ENCODE data around the gene ABCB11. TPM values are rescaled to one million over a fixed set of nuclear protein-coding genes. Genes with fewer than 3 reads are reported as not detected.
"Not testable (repeated sequence)": the region's sequence is repeated elsewhere in the genome, so short reads cannot be mapped to it uniquely, and the experiment has no call there.

The ABCB11 gene
- total and polyA plus RNA-seq, 3 experiments from 2014 or later: not detected

DNA sequence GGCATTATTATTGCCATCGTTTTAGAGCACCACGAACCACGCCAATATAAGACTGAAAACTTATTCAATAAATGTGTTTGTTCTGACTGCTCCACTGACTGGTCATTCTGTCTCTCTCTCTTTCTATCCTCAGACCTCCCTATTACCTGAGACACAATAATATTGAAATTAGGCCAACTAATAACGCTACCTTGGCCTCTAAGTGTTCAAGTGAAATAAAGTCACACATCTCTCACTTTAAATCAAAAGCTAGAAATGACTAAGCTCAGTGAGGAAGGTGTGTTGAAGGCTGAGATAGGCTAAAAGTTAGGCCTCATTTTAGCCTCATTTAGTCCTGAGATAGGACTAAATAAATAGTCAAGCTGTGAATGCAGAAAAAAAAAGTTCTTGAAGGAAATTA is 91.2 kb downstream of the ABCB11 start:
- no peak for DNase-seq
- no peaks in the 10 kb centered on the region for H3K27me3 ChIP-seq (ENCODE audit: insufficient read depth, low read length, poor library complexity, severe bottlenecking)
- H3K27ac ChIP-seq (ENCODE audit: low read depth, low read length): no peak overlapping the region
- CTCF ChIA-PET: interaction anchor here (1.0 to 1.5 kb wide), 2 partner anchors 9 to 19 kb away, joined by 3 read pairs; no protein-coding TSS in a partner anchor
- Mint-ChIP-seq H3K27ac (no peak overlapping the region), H3K4me3 (no peak overlapping the region), H3K9me3 (no peaks in the 10 kb centered on the region), H3K27me3 (peaks cover under 1 to 2% of the 10 kb centered on the region in 2 donors), H3K36me3 (no peaks in the 10 kb centered on the region), H3K4me1 (no peaks in the 10 kb centered on the region)
- H3K36me3 ChIP-seq (ENCODE audit: insufficient read depth, low read length): no peaks in the 10 kb centered on the region
- no peaks in the 10 kb centered on the region for H3K4me1 ChIP-seq (ENCODE audit: insufficient read depth, low read length)
- POLR2A ChIA-PET: no interaction called here
- H3K4me3 ChIP-seq (ENCODE audit: low read length): no peak overlapping the region
- no peaks in the 10 kb centered on the region for H3K9me3 ChIP-seq (ENCODE audit: low read length)

DNA sequence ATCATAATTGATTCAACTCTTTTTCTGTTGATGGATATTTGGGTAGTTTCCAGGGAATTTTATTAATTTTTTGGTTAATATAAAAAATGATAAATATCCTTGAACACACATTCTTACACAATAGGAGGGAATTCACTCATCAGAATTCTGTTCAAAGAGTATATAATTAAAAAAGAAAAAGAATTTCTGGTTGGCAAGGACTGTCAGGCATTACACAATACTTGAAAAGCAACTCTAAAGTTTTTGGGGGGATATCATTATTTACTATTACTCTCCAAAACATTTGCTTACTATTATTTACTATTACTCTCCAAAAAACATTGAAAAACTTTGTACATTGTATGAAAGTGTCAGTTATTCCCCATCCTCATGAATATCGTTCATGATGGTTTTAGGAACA is 92.1 kb downstream of the ABCB11 start:
- no peaks in the 10 kb centered on the region for H3K4me1 ChIP-seq (ENCODE audit: insufficient read depth, low read length)
- H3K27me3 ChIP-seq (ENCODE audit: insufficient read depth, low read length, poor library complexity, severe bottlenecking): no peaks in the 10 kb centered on the region
- Mint-ChIP-seq H3K9me3 (no peaks in the 10 kb centered on the region), H3K36me3 (no peaks in the 10 kb centered on the region), H3K4me3 (no peak overlapping the region), H3K27me3 (peaks cover 2 to 3% of the 10 kb centered on the region in 2 donors), H3K4me1 (no peaks in the 10 kb centered on the region), H3K27ac (no peak overlapping the region)
- no peaks in the 10 kb centered on the region for H3K9me3 ChIP-seq (ENCODE audit: low read length)
- no peak overlapping the region for H3K27ac ChIP-seq (ENCODE audit: low read depth, low read length)
- ChIA-PET POLR2A (no interaction called here), CTCF (no interaction called here)
- no peak overlapping the region for H3K4me3 ChIP-seq (ENCODE audit: low read length)
- no peak for DNase-seq
- no peaks in the 10 kb centered on the region for H3K36me3 ChIP-seq (ENCODE audit: insufficient read depth, low read length)

DNA sequence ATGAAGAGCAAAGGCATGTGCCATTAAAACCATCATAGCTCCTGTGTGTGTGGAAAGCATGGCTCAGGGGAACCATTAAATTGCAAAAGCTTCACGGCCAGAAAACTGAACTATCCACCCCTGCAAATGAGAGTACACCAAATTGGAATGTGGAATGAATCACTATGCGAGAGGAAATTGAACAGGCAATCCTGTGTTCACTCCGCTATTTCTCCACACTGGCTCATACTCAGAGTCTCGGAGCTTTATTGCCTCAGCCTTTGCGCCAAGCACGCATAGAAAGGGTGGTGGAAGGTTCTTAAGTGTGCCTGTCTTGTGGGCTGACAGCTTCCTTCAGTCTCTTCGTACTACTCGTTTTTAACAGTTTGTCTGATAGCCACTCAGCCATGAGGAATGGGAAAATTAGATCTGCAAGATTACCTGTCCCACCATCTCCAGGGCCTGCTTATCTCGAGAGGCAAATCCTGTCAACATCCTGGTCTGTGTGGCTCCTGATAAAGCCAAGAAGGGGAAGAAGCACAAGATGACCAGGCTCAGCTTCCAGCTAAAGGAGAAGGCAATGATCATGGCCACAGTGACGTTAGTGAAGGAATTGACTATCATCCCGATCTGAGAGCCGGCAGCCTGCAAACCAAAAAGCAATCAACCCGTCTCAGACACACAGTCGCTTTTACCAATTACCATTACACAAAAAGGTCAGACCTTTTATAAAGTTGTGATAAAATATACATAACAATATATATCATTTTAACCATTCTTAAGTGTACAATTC is 95.1 kb downstream of the ABCB11 start:
- no peaks in the 10 kb centered on the region for H3K4me1 ChIP-seq (ENCODE audit: insufficient read depth, low read length)
- no peak overlapping the region for H3K4me3 ChIP-seq (ENCODE audit: low read length)
- POLR2A ChIA-PET: no interaction called here
- H3K9me3 ChIP-seq (ENCODE audit: low read length): no peaks in the 10 kb centered on the region
- Mint-ChIP-seq H3K27ac (no peak overlapping the region), H3K4me3 (no peak overlapping the region), H3K4me1 (no peaks in the 10 kb centered on the region), H3K27me3 (peaks cover 2 to 13% of the 10 kb centered on the region in 2 donors), H3K36me3 (no peaks in the 10 kb centered on the region), H3K9me3 (no peaks in the 10 kb centered on the region)
- H3K27me3 ChIP-seq (ENCODE audit: insufficient read depth, low read length, poor library complexity, severe bottlenecking): no peaks in the 10 kb centered on the region
- H3K36me3 ChIP-seq (ENCODE audit: insufficient read depth, low read length): no peaks in the 10 kb centered on the region
- no peak for DNase-seq
- peak overlapping the region; percentile 58 for H3K27ac ChIP-seq (ENCODE audit: low read depth, low read length)
- CTCF ChIA-PET: interaction anchor here (1.6 kb wide), 1 partner anchor 15 kb away, joined by 4 read pairs; no protein-coding TSS in a partner anchor

DNA sequence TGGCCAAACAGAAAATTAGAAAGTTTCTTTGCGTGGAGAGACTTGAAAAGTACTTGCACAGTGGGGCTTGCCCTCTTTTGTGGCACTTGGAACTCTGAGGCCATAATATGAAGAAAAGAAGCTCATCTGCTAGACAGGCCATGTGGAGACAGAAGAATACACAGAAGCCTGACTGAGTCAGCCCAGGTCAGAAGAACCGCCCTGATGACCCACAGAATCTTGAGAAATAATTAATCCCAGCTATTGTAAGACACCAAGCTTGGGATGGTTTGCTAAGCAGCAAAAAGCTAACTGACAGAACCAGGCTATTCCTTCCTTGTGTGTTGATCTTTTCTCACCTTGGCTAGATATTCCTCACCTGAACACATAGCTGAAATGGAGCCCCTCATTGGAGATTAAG is 96.3 kb downstream of the ABCB11 start:
- DNase-seq: no peak
- no peaks in the 10 kb centered on the region for H3K36me3 Mint-ChIP-seq
- peaks cover 2 to 13% of the 10 kb centered on the region in 2 donors for H3K27me3 Mint-ChIP-seq
- Histone ChIP-seq H3K9me3 (ENCODE audit: low read length) (no peaks in the 10 kb centered on the region), H3K36me3 (ENCODE audit: insufficient read depth, low read length) (no peaks in the 10 kb centered on the region), H3K27me3 (ENCODE audit: insufficient read depth, low read length, poor library complexity, severe bottlenecking) (no peaks in the 10 kb centered on the region), H3K27ac (ENCODE audit: low read depth, low read length) (no peak overlapping the region), H3K4me3 (ENCODE audit: low read length) (no peak overlapping the region), H3K4me1 (ENCODE audit: insufficient read depth, low read length) (no peaks in the 10 kb centered on the region)
- CTCF ChIA-PET: no interaction called here
- H3K4me1 Mint-ChIP-seq: no peaks in the 10 kb centered on the region
- H3K4me3 Mint-ChIP-seq: no peak overlapping the region
- peak overlapping the region in 1 of 8 donors; percentile 22 for H3K27ac Mint-ChIP-seq
- no peaks in the 10 kb centered on the region for H3K9me3 Mint-ChIP-seq
- POLR2A ChIA-PET: no interaction called here

DNA sequence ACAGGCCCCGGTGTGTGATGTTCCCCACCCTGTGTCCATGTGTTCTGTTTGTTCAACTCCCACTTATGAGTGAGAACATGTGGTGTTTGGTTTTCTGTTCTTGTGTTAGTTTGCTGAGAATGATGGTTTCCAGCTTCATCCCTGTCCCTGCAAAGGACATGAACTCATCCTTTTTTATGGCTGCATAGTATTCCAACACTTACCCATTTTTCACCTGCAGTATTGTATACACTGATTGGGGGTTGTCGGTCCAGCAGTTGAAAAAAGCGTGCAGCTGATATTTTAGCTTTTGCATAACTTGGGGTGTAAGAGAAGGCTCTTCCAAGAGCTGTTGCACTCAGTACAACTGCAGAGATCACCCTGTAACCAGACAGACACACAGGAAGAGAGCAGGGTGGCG is 99.0 kb downstream of the ABCB11 start:
- H3K4me3 ChIP-seq (ENCODE audit: low read length); DNase-seq; H3K9me3 Mint-ChIP-seq; H3K36me3 Mint-ChIP-seq; H3K27ac Mint-ChIP-seq; H3K27ac ChIP-seq (ENCODE audit: low read depth, low read length); H3K4me1 ChIP-seq (ENCODE audit: insufficient read depth, low read length); H3K4me1 Mint-ChIP-seq; POLR2A ChIA-PET; H3K9me3 ChIP-seq (ENCODE audit: low read length); CTCF ChIA-PET; H3K4me3 Mint-ChIP-seq; H3K36me3 ChIP-seq (ENCODE audit: insufficient read depth, low read length); H3K27me3 ChIP-seq (ENCODE audit: insufficient read depth, low read length, poor library complexity, severe bottlenecking): not testable (repeated sequence)
- peaks cover 7 to 25% of the 10 kb centered on the region in 2 donors for H3K27me3 Mint-ChIP-seq

DNA sequence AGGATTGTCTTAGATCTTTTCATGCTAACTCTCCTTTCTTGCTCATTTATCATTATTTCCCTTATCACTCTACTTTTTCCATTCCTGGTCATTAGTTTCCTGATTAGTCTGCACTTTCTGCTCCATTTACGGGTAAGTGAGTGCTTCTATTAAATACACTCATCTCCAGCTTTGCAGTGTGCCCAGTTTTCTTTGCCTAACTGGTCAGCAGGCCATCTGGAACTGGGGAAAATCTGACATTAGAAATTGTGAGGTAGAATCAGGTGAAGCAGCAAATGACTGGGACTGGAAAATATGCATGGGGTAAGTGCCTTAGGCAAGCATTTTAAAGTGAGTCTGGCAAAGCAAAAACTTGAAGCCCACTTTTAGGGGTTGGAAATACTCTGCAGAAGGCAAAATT is 100.9 kb downstream of the ABCB11 start:
- Histone ChIP-seq H3K27ac (ENCODE audit: low read depth, low read length) (no peak overlapping the region), H3K4me1 (ENCODE audit: insufficient read depth, low read length) (no peaks in the 10 kb centered on the region), H3K36me3 (ENCODE audit: insufficient read depth, low read length) (no peaks in the 10 kb centered on the region), H3K4me3 (ENCODE audit: low read length) (no peak overlapping the region), H3K9me3 (ENCODE audit: low read length) (no peaks in the 10 kb centered on the region), H3K27me3 (ENCODE audit: insufficient read depth, low read length, poor library complexity, severe bottlenecking) (no peaks in the 10 kb centered on the region)
- Mint-ChIP-seq H3K4me1 (no peaks in the 10 kb centered on the region), H3K4me3 (no peak overlapping the region), H3K36me3 (no peaks in the 10 kb centered on the region), H3K27ac (no peak overlapping the region), H3K27me3 (peaks cover 8 to 44% of the 10 kb centered on the region in 2 donors), H3K9me3 (no peaks in the 10 kb centered on the region)
- ChIA-PET POLR2A (no interaction called here), CTCF (no interaction called here)
- DNase-seq: no peak

DNA sequence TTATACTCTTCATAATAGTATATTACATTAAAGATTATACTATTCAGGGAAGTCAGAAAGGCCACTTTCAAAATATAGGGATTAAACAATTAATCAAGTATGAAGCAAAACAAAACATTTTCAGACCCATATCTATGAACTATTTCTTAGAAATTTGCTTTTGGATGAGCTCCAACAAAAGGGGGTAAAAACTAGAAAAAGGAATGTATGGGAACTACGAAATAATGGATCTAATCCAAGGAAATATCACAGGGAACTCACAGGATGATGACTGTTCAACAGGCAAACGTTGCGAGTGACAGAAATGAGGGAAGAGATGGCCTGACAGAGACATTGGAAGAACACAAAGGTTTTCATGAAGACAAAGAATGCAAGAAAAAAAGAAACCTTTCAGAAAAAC is 102.1 kb downstream of the ABCB11 start:
- Histone ChIP-seq H3K4me1 (ENCODE audit: insufficient read depth, low read length) (no peaks in the 10 kb centered on the region), H3K27me3 (ENCODE audit: insufficient read depth, low read length, poor library complexity, severe bottlenecking) (no peaks in the 10 kb centered on the region), H3K27ac (ENCODE audit: low read depth, low read length) (no peak overlapping the region), H3K4me3 (ENCODE audit: low read length) (no peak overlapping the region), H3K9me3 (ENCODE audit: low read length) (no peaks in the 10 kb centered on the region), H3K36me3 (ENCODE audit: insufficient read depth, low read length) (no peaks in the 10 kb centered on the region)
- CTCF ChIA-PET: no interaction called here
- no peak overlapping the region for H3K27ac Mint-ChIP-seq
- peaks cover 8 to 49% of the 10 kb centered on the region in 2 donors for H3K27me3 Mint-ChIP-seq
- H3K4me3 Mint-ChIP-seq: no peak overlapping the region
- H3K4me1 Mint-ChIP-seq: no peaks in the 10 kb centered on the region
- H3K36me3 Mint-ChIP-seq: no peaks in the 10 kb centered on the region
- no peak for DNase-seq
- no peaks in the 10 kb centered on the region for H3K9me3 Mint-ChIP-seq
- POLR2A ChIA-PET: no interaction called here

DNA sequence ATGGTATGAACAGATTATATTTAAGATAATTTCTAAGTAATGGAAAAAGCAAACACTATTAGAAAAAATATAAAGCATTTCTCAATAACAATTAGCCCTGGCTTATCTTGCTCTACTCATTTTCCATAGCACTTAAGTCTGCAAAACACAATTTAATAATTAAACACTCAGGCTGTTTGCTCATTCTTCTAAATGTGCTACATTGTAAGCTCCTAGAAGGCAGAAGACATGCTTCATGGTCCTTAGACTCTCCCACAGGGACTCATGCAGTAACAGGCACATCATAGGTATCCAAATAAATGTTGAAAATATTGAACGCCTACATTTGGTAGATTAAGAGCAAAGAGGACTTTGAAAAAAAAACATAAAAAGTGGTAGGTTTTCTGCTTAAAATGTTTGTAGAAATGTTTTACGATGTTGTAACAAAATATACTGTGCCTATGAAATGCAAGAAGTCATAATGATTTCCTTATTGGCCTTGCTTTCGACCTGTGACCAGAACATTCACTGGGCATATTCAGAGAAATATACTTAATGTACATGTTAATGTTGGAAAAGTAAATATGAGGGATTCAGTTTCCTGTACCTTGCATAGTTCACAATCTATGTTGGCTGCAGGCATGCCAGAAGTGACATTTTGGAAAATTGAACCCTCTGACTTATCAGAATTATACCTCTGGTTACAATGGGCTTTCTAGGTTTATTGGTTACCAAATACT is 102.9 kb downstream of the ABCB11 start:
- H3K36me3 ChIP-seq (ENCODE audit: insufficient read depth, low read length): no peaks in the 10 kb centered on the region

More for the DNA sequence above, 102.9 kb downstream of the ABCB11 start:
- Mint-ChIP-seq H3K9me3 (no peaks in the 10 kb centered on the region), H3K4me1 (no peaks in the 10 kb centered on the region), H3K27ac (no peak overlapping the region), H3K4me3 (no peak overlapping the region), H3K36me3 (no peaks in the 10 kb centered on the region), H3K27me3 (peaks cover 8 to 51% of the 10 kb centered on the region in 2 donors)
- H3K27ac ChIP-seq (ENCODE audit: low read depth, low read length): no peak overlapping the region
- ChIA-PET POLR2A (no interaction called here), CTCF (no interaction called here)
- no peak overlapping the region for H3K4me3 ChIP-seq (ENCODE audit: low read length)
- no peaks in the 10 kb centered on the region for H3K4me1 ChIP-seq (ENCODE audit: insufficient read depth, low read length)
- no peaks in the 10 kb centered on the region for H3K27me3 ChIP-seq (ENCODE audit: insufficient read depth, low read length, poor library complexity, severe bottlenecking)
- no peaks in the 10 kb centered on the region for H3K9me3 ChIP-seq (ENCODE audit: low read length)
- no peak for DNase-seq

Measured in CD8-positive, alpha-beta memory T cell (primary cell).